Measurements from ENCODE around the gene SH3BP4.

Gene SH3BP4

GRCh38 chr2:234954551-234954992, 2.8 kb downstream of the SH3BP4 start:
- H3K27ac ChIP-seq (ENCODE audit: low read depth, low read length), result peak overlapping the region; percentile 54
- peak overlapping the region in 4 of 5 donors; percentile 55 to 74 (median 71) for H3K4me3 ChIP-seq (ENCODE audit: low read depth in 1 of 5, low read length in 5 of 5)
- H3K36me3 ChIP-seq (ENCODE audit: control insufficient read depth in 5 of 5, insufficient read depth in 5 of 5, low read length in 5 of 5), result no peaks in the 10 kb centered on the region
- no peaks in the 10 kb centered on the region for H3K27me3 ChIP-seq (ENCODE audit: control insufficient read depth in 5 of 5, insufficient read depth in 4 of 5, low read length in 5 of 5)
- H3K9ac ChIP-seq (ENCODE audit: low read length in 5 of 5), result peak overlapping the region in 1 of 5 donors; percentile 69
- H3K9me3 ChIP-seq (ENCODE audit: control insufficient read depth in 5 of 5, low read length in 5 of 5), result no peaks in the 10 kb centered on the region
- H3K4me1 ChIP-seq (ENCODE audit: control insufficient read depth in 5 of 5, insufficient read depth in 5 of 5, low read length in 5 of 5), result peaks cover 3 to 43% (median 35%) of the 10 kb centered on the region in 5 donors

- H3K4me1 ChIP-seq (ENCODE audit: control insufficient read depth in 5 of 5, insufficient read depth in 5 of 5, low read length in 5 of 5), result peaks cover 3 to 45% (median 35%) of the 10 kb centered on the region in 5 donors
Observed at GRCh38 chr2:234955091-234955591, 3.3 kb downstream of the SH3BP4 start.

GRCh38 chr2:234955971-234956509, 4.2 kb downstream of the SH3BP4 start:
- H3K9ac ChIP-seq (ENCODE audit: low read length in 5 of 5), result no peak overlapping the region
- no peaks in the 10 kb centered on the region for H3K36me3 ChIP-seq (ENCODE audit: control insufficient read depth in 5 of 5, insufficient read depth in 5 of 5, low read length in 5 of 5)
- no peaks in the 10 kb centered on the region for H3K27me3 ChIP-seq (ENCODE audit: control insufficient read depth in 5 of 5, insufficient read depth in 4 of 5, low read length in 5 of 5)
- H3K4me3 ChIP-seq (ENCODE audit: low read depth in 1 of 5, low read length in 5 of 5), result no peak overlapping the region
- H3K4me1 ChIP-seq (ENCODE audit: control insufficient read depth in 5 of 5, insufficient read depth in 5 of 5, low read length in 5 of 5), result peaks cover 3 to 48% (median 28%) of the 10 kb centered on the region in 5 donors
- no peak overlapping the region for H3K27ac ChIP-seq (ENCODE audit: low read depth, low read length)
- H3K9me3 ChIP-seq (ENCODE audit: control insufficient read depth in 5 of 5, low read length in 5 of 5), result no peaks in the 10 kb centered on the region

More at GRCh38 chr2:234955091-234955591, 3.3 kb downstream of the SH3BP4 start:
- no peak overlapping the region for H3K9ac ChIP-seq (ENCODE audit: low read length in 5 of 5)
- no peaks in the 10 kb centered on the region for H3K9me3 ChIP-seq (ENCODE audit: control insufficient read depth in 5 of 5, low read length in 5 of 5)
- no peak overlapping the region for H3K27ac ChIP-seq (ENCODE audit: low read depth, low read length)
- no peak overlapping the region for H3K4me3 ChIP-seq (ENCODE audit: low read depth in 1 of 5, low read length in 5 of 5)
- H3K36me3 ChIP-seq (ENCODE audit: control insufficient read depth in 5 of 5, insufficient read depth in 5 of 5, low read length in 5 of 5), result no peaks in the 10 kb centered on the region
- no peaks in the 10 kb centered on the region for H3K27me3 ChIP-seq (ENCODE audit: control insufficient read depth in 5 of 5, insufficient read depth in 4 of 5, low read length in 5 of 5)

GRCh38 chr2:234957834-234958135, 6.0 kb downstream of the SH3BP4 start:
- no peaks in the 10 kb centered on the region for H3K27me3 ChIP-seq (ENCODE audit: control insufficient read depth in 5 of 5, insufficient read depth in 4 of 5, low read length in 5 of 5)
- H3K27ac ChIP-seq (ENCODE audit: low read depth, low read length), result no peak overlapping the region
- peaks cover 3 to 46% (median 23%) of the 10 kb centered on the region in 5 donors for H3K4me1 ChIP-seq (ENCODE audit: control insufficient read depth in 5 of 5, insufficient read depth in 5 of 5, low read length in 5 of 5)
- no peaks in the 10 kb centered on the region for H3K9me3 ChIP-seq (ENCODE audit: control insufficient read depth in 5 of 5, low read length in 5 of 5)
- H3K36me3 ChIP-seq (ENCODE audit: control insufficient read depth in 5 of 5, insufficient read depth in 5 of 5, low read length in 5 of 5), result no peaks in the 10 kb centered on the region
- no peak overlapping the region for H3K9ac ChIP-seq (ENCODE audit: low read length in 5 of 5)
- H3K4me3 ChIP-seq (ENCODE audit: low read depth in 1 of 5, low read length in 5 of 5), result no peak overlapping the region

- Histone ChIP-seq H3K9me3 (ENCODE audit: control insufficient read depth in 5 of 5, low read length in 5 of 5) (no peaks in the 10 kb centered on the region), H3K4me1 (ENCODE audit: control insufficient read depth in 5 of 5, insufficient read depth in 5 of 5, low read length in 5 of 5) (peaks cover under 1 to 41% (median 18%) of the 10 kb centered on the region in 5 donors), H3K27me3 (ENCODE audit: control insufficient read depth in 5 of 5, insufficient read depth in 4 of 5, low read length in 5 of 5) (no peaks in the 10 kb centered on the region), H3K27ac (ENCODE audit: low read depth, low read length) (no peak overlapping the region), H3K36me3 (ENCODE audit: control insufficient read depth in 5 of 5, insufficient read depth in 5 of 5, low read length in 5 of 5) (no peaks in the 10 kb centered on the region), H3K9ac (ENCODE audit: low read length in 5 of 5) (no peak overlapping the region), H3K4me3 (ENCODE audit: low read depth in 1 of 5, low read length in 5 of 5) (no peak overlapping the region)
Observed at GRCh38 chr2:234958311-234958710, 6.5 kb downstream of the SH3BP4 start.

GRCh38 chr2:234958746-234959395, 7.1 kb downstream of the SH3BP4 start:
- Histone ChIP-seq H3K36me3 (ENCODE audit: control insufficient read depth in 5 of 5, insufficient read depth in 5 of 5, low read length in 5 of 5) (no peaks in the 10 kb centered on the region), H3K4me1 (ENCODE audit: control insufficient read depth in 5 of 5, insufficient read depth in 5 of 5, low read length in 5 of 5) (peaks cover 3 to 41% (median 18%) of the 10 kb centered on the region in 5 donors), H3K4me3 (ENCODE audit: low read depth in 1 of 5, low read length in 5 of 5) (no peak overlapping the region), H3K9ac (ENCODE audit: low read length in 5 of 5) (no peak overlapping the region), H3K27me3 (ENCODE audit: control insufficient read depth in 5 of 5, insufficient read depth in 4 of 5, low read length in 5 of 5) (no peaks in the 10 kb centered on the region), H3K9me3 (ENCODE audit: control insufficient read depth in 5 of 5, low read length in 5 of 5) (no peaks in the 10 kb centered on the region), H3K27ac (ENCODE audit: low read depth, low read length) (no peak overlapping the region)

GRCh38 chr2:234960175-234961088, 8.6 kb downstream of the SH3BP4 start:
- no peak overlapping the region for H3K9ac ChIP-seq (ENCODE audit: low read length in 5 of 5)
- H3K27ac ChIP-seq (ENCODE audit: low read depth, low read length), result no peak overlapping the region
- no peaks in the 10 kb centered on the region for H3K36me3 ChIP-seq (ENCODE audit: control insufficient read depth in 5 of 5, insufficient read depth in 5 of 5, low read length in 5 of 5)
- H3K27me3 ChIP-seq (ENCODE audit: control insufficient read depth in 5 of 5, insufficient read depth in 4 of 5, low read length in 5 of 5), result no peaks in the 10 kb centered on the region
- peaks cover 3 to 39% (median 14%) of the 10 kb centered on the region in 5 donors for H3K4me1 ChIP-seq (ENCODE audit: control insufficient read depth in 5 of 5, insufficient read depth in 5 of 5, low read length in 5 of 5)
- no peaks in the 10 kb centered on the region for H3K9me3 ChIP-seq (ENCODE audit: control insufficient read depth in 5 of 5, low read length in 5 of 5)
- H3K4me3 ChIP-seq (ENCODE audit: low read depth in 1 of 5, low read length in 5 of 5), result no peak overlapping the region

GRCh38 chr2:234961784-234962183, 10.0 kb downstream of the SH3BP4 start:
- Histone ChIP-seq H3K27me3 (ENCODE audit: control insufficient read depth in 5 of 5, insufficient read depth in 4 of 5, low read length in 5 of 5) (no peaks in the 10 kb centered on the region), H3K4me3 (ENCODE audit: low read depth in 1 of 5, low read length in 5 of 5) (no peak overlapping the region), H3K9me3 (ENCODE audit: control insufficient read depth in 5 of 5, low read length in 5 of 5) (no peaks in the 10 kb centered on the region), H3K27ac (ENCODE audit: low read depth, low read length) (no peak overlapping the region), H3K36me3 (ENCODE audit: control insufficient read depth in 5 of 5, insufficient read depth in 5 of 5, low read length in 5 of 5) (no peaks in the 10 kb centered on the region), H3K4me1 (ENCODE audit: control insufficient read depth in 5 of 5, insufficient read depth in 5 of 5, low read length in 5 of 5) (peaks cover 3 to 38% (median 14%) of the 10 kb centered on the region in 5 donors), H3K9ac (ENCODE audit: low read length in 5 of 5) (no peak overlapping the region)

- H3K4me1 ChIP-seq (ENCODE audit: control insufficient read depth in 5 of 5, insufficient read depth in 5 of 5, low read length in 5 of 5), result peaks cover 4 to 34% (median 14%) of the 10 kb centered on the region in 5 donors
- no peak overlapping the region for H3K4me3 ChIP-seq (ENCODE audit: low read depth in 1 of 5, low read length in 5 of 5)
- H3K27ac ChIP-seq (ENCODE audit: low read depth, low read length), result no peak overlapping the region
- no peaks in the 10 kb centered on the region for H3K27me3 ChIP-seq (ENCODE audit: control insufficient read depth in 5 of 5, insufficient read depth in 4 of 5, low read length in 5 of 5)
- no peak overlapping the region for H3K9ac ChIP-seq (ENCODE audit: low read length in 5 of 5)
- H3K9me3 ChIP-seq (ENCODE audit: control insufficient read depth in 5 of 5, low read length in 5 of 5), result no peaks in the 10 kb centered on the region
- H3K36me3 ChIP-seq (ENCODE audit: control insufficient read depth in 5 of 5, insufficient read depth in 5 of 5, low read length in 5 of 5), result no peaks in the 10 kb centered on the region
Observed at GRCh38 chr2:234963773-234964615, 12.2 kb downstream of the SH3BP4 start.
